K562 (cell line): ENCODE results near the gene CNTFR. TPM values are rescaled to one million over a fixed set of nuclear protein-coding genes. Genes with fewer than 3 reads are reported as not detected.

Source experiments
- ATAC-seq: fragments of 200-7000 bp; cut with Tn5 transposase; 3 replicates; pipeline ENCODE4 v1.9.1; 2020; ENCODE audit warnings: moderate library complexity
- BruUV-seq: library from RNA; stranded (reverse); fragments of 400-500 nt; replicated peaks from 2 replicates; lab custom pipeline; 2021; lab: Mats Ljungman, UMichigan
- CTCF ChIA-PET: fragments of 300-600 bp; formaldehyde crosslinking; extraction: SDS; loops from one replicate; lab custom pipeline; 2021; ENCODE audit warnings: low intra/inter-chr PET ratio; lab: Yijun Ruan, JAX
- POLR2A ChIA-PET: fragments of 300-600, 350-650 bp; sonication (Branson Sonifier 250); formaldehyde crosslinking; extraction: SDS; loops from one replicate; lab custom pipeline; 2021; ENCODE audit warnings: antibody characterized with exemption, inconsistent platforms; lab: Yijun Ruan, JAX
- DNase-seq, 4 experiments: peaks; one replicate each; pipeline versions ENCODE4 v3.0.0 to v3.0.0-alpha.2; 2011 to 2018; ENCODE audit warnings: low spot score in 3 of 4, mixed read lengths in 3 of 4; ENCODE audit errors: extremely low read depth in 1 of 4
- FAIRE-seq: peaks from 2 replicates; lab custom pipeline; 2011; peaks lifted over from hg19 to GRCh38; lab: Jason Lieb, UNC
- H2AFZ ChIP-seq: 2 replicates; pipeline ENCODE4 v1.6.0; 2011; ENCODE audit warnings: low read depth, low read length, control low read depth, inconsistent platforms
- H3K27ac ChIP-seq: fragments of 200-600 bp; 3 replicates; pipeline ENCODE4 v1.8.0; 2011; ENCODE audit warnings: low read depth, mild to moderate bottlenecking, control low read depth, inconsistent platforms, low read length, moderate library complexity, mixed read lengths; ENCODE audit errors: extremely low read depth
- H3K27me3 ChIP-seq, 2 experiments: fragments of 300-600 bp in 1 of 2; 2 replicates in 1 of 2; 3 replicates in 1 of 2; pipeline versions ENCODE4 v1.6.0 to v1.8.0; 2011; ENCODE audit warnings: inconsistent platforms in 2 of 2, low read length in 2 of 2, mild to moderate bottlenecking in 1 of 2, mixed read lengths in 1 of 2, moderate library complexity in 1 of 2; ENCODE audit not compliant: control insufficient read depth in 2 of 2, insufficient read depth in 2 of 2
- H3K36me3 ChIP-seq: fragments of 300-600 bp; 3 replicates; pipeline ENCODE4 v1.8.0; 2011; ENCODE audit warnings: mild to moderate bottlenecking, low read length, inconsistent platforms; ENCODE audit not compliant: control insufficient read depth, insufficient read depth
- H3K4me1 ChIP-seq, 2 experiments: fragments of 200-600 bp in 1 of 2; replicated peaks in 1 of 2; 2 replicates in 1 of 2; 3 replicates in 1 of 2; pipeline versions ENCODE4 v1.5.1 to v1.8.0; 2011; ENCODE audit warnings: inconsistent platforms in 2 of 2, low read length in 2 of 2, mild to moderate bottlenecking in 1 of 2, mixed read lengths in 1 of 2, moderate library complexity in 1 of 2; ENCODE audit not compliant: control insufficient read depth in 2 of 2, insufficient read depth in 2 of 2
- H3K4me2 ChIP-seq: 2 replicates; pipeline ENCODE4 v1.6.1; 2011; ENCODE audit warnings: low read length, control low read depth, inconsistent platforms, mixed read lengths; ENCODE audit not compliant: insufficient read depth
- H3K4me3 ChIP-seq: fragments of 200-600 bp; sonication (generic), shearing (Covaris generic); 2 replicates; pipeline ENCODE4 v1.5.1; 2016; ENCODE audit warnings: control low read depth, inconsistent platforms
- H3K79me2 ChIP-seq: fragments of 200-600 bp; 3 replicates; pipeline ENCODE4 v1.8.0; 2011; ENCODE audit warnings: low read length, inconsistent platforms; ENCODE audit not compliant: control insufficient read depth, insufficient read depth
- H3K9ac ChIP-seq, 2 experiments: 2 replicates each; pipeline versions ENCODE4 v1.6.0 to v1.6.1; 2011; ENCODE audit warnings: low read depth in 2 of 2, low read length in 2 of 2, control low read depth in 1 of 2, inconsistent platforms in 1 of 2, mild to moderate bottlenecking in 1 of 2, mixed read lengths in 1 of 2; ENCODE audit not compliant: insufficient read depth in 1 of 2
- H3K9me1 ChIP-seq: one replicate; pipeline ENCODE4 v1.6.0; 2011; ENCODE audit warnings: inconsistent platforms, mild to moderate bottlenecking, low read length, moderate library complexity; ENCODE audit not compliant: control insufficient read depth, insufficient read depth
- H3K9me3 ChIP-seq: replicated peaks from 2 replicates; pipeline ENCODE4 v1.5.1; 2011; ENCODE audit warnings: low read depth, low read length, inconsistent platforms; ENCODE audit not compliant: control insufficient read depth, insufficient read depth
- H4K20me1 ChIP-seq: replicated peaks from 2 replicates; pipeline ENCODE4 v1.6.1; 2011; ENCODE audit warnings: low read length, inconsistent platforms, mixed read lengths; ENCODE audit not compliant: control insufficient read depth, insufficient read depth
- CCNT2 ChIP-seq: IDR thresholded peaks from 2 replicates; pipeline ENCODE4 v1.6.1; 2011; ENCODE audit warnings: borderline replicate concordance, low read depth, mild to moderate bottlenecking, moderate library complexity, mixed read lengths, low read length; ENCODE audit not compliant: insufficient read length; ENCODE audit errors: extremely low read depth
- CEBPB ChIP-seq: fragments of 450-650 bp; IDR thresholded peaks from 2 replicates; pipeline ENCODE4 v1.6.1; 2016; ENCODE audit warnings: missing genetic modification characterization, missing compliant biosample characterization
- NFRKB ChIP-seq: fragments of 450-650 bp; IDR thresholded peaks from 2 replicates; pipeline ENCODE4 v1.6.1; 2016; ENCODE audit warnings: low read depth
- NR4A1 ChIP-seq, 2 experiments: fragments of 250-450 bp in 1 of 2; fragments of 450-650 bp in 1 of 2; sonication (Bioruptor Pico) in 1 of 2; IDR thresholded peaks; 2 replicates each; pipeline versions ENCODE4 v1.4.0 to v1.6.1; 2016 to 2020; ENCODE audit warnings: mild to moderate bottlenecking in 2 of 2, missing compliant biosample characterization in 1 of 2, missing genetic modification characterization in 1 of 2, moderate library complexity in 1 of 2
- ZFP1 ChIP-seq: fragments of 450-650 bp; formaldehyde crosslinking; IDR thresholded peaks from 2 replicates; pipeline ENCODE4 v1.4.0; 2020; ENCODE audit warnings: mild to moderate bottlenecking, mixed read lengths
- ZNF174 ChIP-seq: fragments of 250-450 bp; sonication (Bioruptor Pico); IDR thresholded peaks from 2 replicates; pipeline ENCODE4 v1.4.0; 2020; ENCODE audit warnings: mild to moderate bottlenecking
- ZNF282 ChIP-seq: sonication (generic); formaldehyde crosslinking; IDR thresholded peaks from 2 replicates; pipeline ENCODE4 v1.8.1; 2023; ENCODE audit warnings: missing genetic modification reagents
- WGBS: fragments of 100-300 bp; shearing (Covaris generic); methylation state at CpG from one replicate; pipeline ENCODE4 v1.1.6; 2016; ENCODE audit warnings: low coverage, mixed read lengths; ENCODE audit not compliant: insufficient coverage; ENCODE audit errors: missing lambda C conversion rate; 5-methylcytosine and 5-hydroxymethylcytosine counted together
- in situ Hi-C: fragments of 300-500 bp; cut with MboI; formaldehyde crosslinking; loops from 4 replicates; pipeline ENCODE4 v1.15.0; 2018; ENCODE audit warnings: inconsistent platforms, mixed read lengths
- intact Hi-C: fragments of 100-400 bp; cut with micrococcal nuclease; formaldehyde crosslinking; loops from 2 replicates; pipeline ENCODE4 v1.14.2; 2022
- polyA plus RNA-seq, 8 experiments: library from polyadenylated mRNA; depleted of rRNA in 4 of 8; stranded (reverse) in 5 of 8; unstranded in 3 of 8; fragments of >200 nt; fragmentation: Nextera tagmentation in 2 of 8; fragmentation: Illumina TruSeq in 1 of 8; extraction: Ambion mirVana in 2 of 8; extraction: Trizol in 1 of 8; gene quantifications; 2 replicates each; pipeline versions ENCODE4 v1.2.1 to v1.2.3, GENCODE V29; 2011 to 2014; ENCODE audit warnings: inconsistent platforms in 1 of 8, missing spikeins in 1 of 8
- total RNA-seq, 7 experiments: library from RNA; depleted of rRNA in 6 of 7; stranded (reverse); fragments of >200 nt in 6 of 7; fragmentation: Illumina TruSeq in 2 of 7; extraction: Trizol in 2 of 7; gene quantifications; 2 replicates each; pipeline versions ENCODE4 v1.2.1 to v1.2.3, GENCODE V29; 2011 to 2021; ENCODE audit warnings: low replicate concordance in 1 of 7

CNTFR gene
- total and polyA plus RNA-seq, 9 of the 15 experiments (the other 6 are each of a cell fraction or from before 2014, with no cell fraction given), result not detected

DNA sequence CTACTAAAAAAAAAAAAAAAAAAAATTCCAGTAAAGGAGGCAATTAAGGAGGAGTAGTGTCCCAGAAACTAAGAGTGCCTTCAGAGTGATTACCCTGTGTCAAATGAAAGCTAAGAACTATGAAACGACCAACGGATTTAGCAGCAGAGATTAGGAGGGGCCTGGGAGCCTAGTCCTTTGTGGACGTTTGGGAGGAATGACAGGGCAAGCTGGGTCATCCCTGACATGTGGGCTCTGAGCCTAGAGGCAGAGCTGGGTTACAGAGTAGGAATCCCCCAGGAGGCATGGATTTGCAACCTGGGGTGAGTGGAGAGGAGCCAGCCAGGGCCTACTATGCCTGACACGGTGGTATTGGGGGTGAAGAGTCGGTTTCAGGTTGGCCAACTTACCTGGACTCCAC is 43.6 kb upstream of the CNTFR start (continued):
- no peak for TF ChIP-seq NR4A1 (CRISPR knock-in tag; IDR thresholded peaks at IDR 0.05)
- no peak for TF ChIP-seq NR4A1 (tag; IDR thresholded peaks at IDR 0.05)
- TF ChIP-seq NFRKB, result no peak
- no peak for TF ChIP-seq CCNT2

GRCh38 chr9:34630402-34631154 is 41.1 kb upstream of the CNTFR start:
- no peaks in the 10 kb centered on the region for H3K9me3 ChIP-seq
- peaks cover 0 to 18% of the 10 kb centered on the region in 2 experiments; a peak in 4 of 5 replicates for H3K4me1 ChIP-seq
- H3K9ac ChIP-seq, result no peak overlapping the region
- intact Hi-C loops, result no loop called here
- in situ Hi-C loops, result no loop called here
- H4K20me1 ChIP-seq, result 0 out of 2 replicates have a peak, but pooled peaks cover 4% of the 10 kb centered on the region
- peaks cover 9% of the 10 kb centered on the region; the same call in 1 of the 3 replicates for H3K36me3 ChIP-seq
- no peak for TF ChIP-seq CEBPB (tag)
- TF ChIP-seq ZNF174 (CRISPR knock-in tag), result no peak
- no peak for TF ChIP-seq ZNF282 (CRISPR knock-in tag)
- TF ChIP-seq ZFP1 (CRISPR knock-in tag), result no peak
- H2AFZ ChIP-seq, result no peak overlapping the region
- ATAC-seq, result no peak
- WGBS, result 6% methylated on average over 4 of the region's 5 CpGs
- no peak overlapping the region for H3K27ac ChIP-seq
- H3K4me2 ChIP-seq, result no peak overlapping the region
- no peak for FAIRE-seq
- BruUV-seq, result no TSS peak
- peaks cover 1% of the 10 kb centered on the region; the same call in 1 of the 3 replicates for H3K79me2 ChIP-seq
- no peak overlapping the region for H3K4me3 ChIP-seq
- peaks cover 14 to 47% of the 10 kb centered on the region in 2 experiments; a peak in 4 of 5 replicates for H3K27me3 ChIP-seq
- no peak for DNase-seq
- no peaks in the 10 kb centered on the region for H3K9me1 ChIP-seq
- CTCF ChIA-PET, result no interaction called here
- POLR2A ChIA-PET, result no interaction called here
